GM21786 (cell line): ENCODE data around the gene DMBT1.

Source experiments
- ATAC-seq: cut with Tn5 transposase; IDR thresholded peaks from one replicate; pipeline ENCODE4 v1.9.1; 2021; ENCODE audit not compliant: unreplicated experiment

The DMBT1 gene

GRCh38 chr10:122665946-122666345 lies 105.4 kb downstream of the DMBT1 start:
- ATAC-seq: no peak

- no peak for ATAC-seq
These were observed 108.5 kb downstream of the DMBT1 start for GRCh38 chr10:122669045-122669444.

- ATAC-seq: no peak
These were observed 109.3 kb downstream of the DMBT1 start for GRCh38 chr10:122669842-122670241.

- no peak for ATAC-seq
These were observed 110.8 kb downstream of the DMBT1 start for GRCh38 chr10:122671355-122671754.

- no peak for ATAC-seq
These were observed 112.1 kb downstream of the DMBT1 start for GRCh38 chr10:122672655-122673054.

- ATAC-seq: no peak
These were observed 112.7 kb downstream of the DMBT1 start for GRCh38 chr10:122673269-122673668.

- ATAC-seq: no peak
These were observed 113.2 kb downstream of the DMBT1 start for GRCh38 chr10:122673731-122674130.

GRCh38 chr10:122674781-122675180 lies 114.2 kb downstream of the DMBT1 start:
- ATAC-seq: no peak

GRCh38 chr10:122675278-122675677 lies 114.7 kb downstream of the DMBT1 start:
- no peak for ATAC-seq

GRCh38 chr10:122678266-122678665 lies 117.7 kb downstream of the DMBT1 start:
- ATAC-seq: no peak

GRCh38 chr10:122682522-122682921 lies 122.0 kb downstream of the DMBT1 start:
- ATAC-seq: no peak

- no peak for ATAC-seq
These were observed 127.9 kb downstream of the DMBT1 start for GRCh38 chr10:122688293-122688989.

GRCh38 chr10:122689146-122689820 lies 128.7 kb downstream of the DMBT1 start:
- ATAC-seq: no peak

GRCh38 chr10:122692744-122693143 lies 132.2 kb downstream of the DMBT1 start:
- no peak for ATAC-seq
